Stimulated activated CD4-positive, alpha-beta T cell treated with anti-CD3 and anti-CD28 coated beads, Interleukin-12 subunit alpha, Interleukin-12 subunit beta, amount 100 ng/mL, for 24 hours (primary cell): ENCODE data around the gene ANKRD13B.

Experiments
- DNase-seq, 2 experiments: peaks; one replicate each; pipeline ENCODE4 v3.0.0-alpha.2; 2020; ENCODE audit warnings: low read depth in 2 of 2

ANKRD13B gene

GRCh38 chr17:29568331-29569244 lies 24.3 kb upstream of the ANKRD13B start, which contains the start of gene TP53I13:
Gene TP53I13, plus strand, starts transcription at chr17:29568701. Its CDS starts 58 bp downstream, at chr17:29568759.
- DNase-seq = peak; percentile 83 to 93

- DNase-seq = no peak
Observed at GRCh38 chr17:29569245-29569950, 23.5 kb upstream of the ANKRD13B start.

GRCh38 chr17:29570521-29570920 lies 22.4 kb upstream of the ANKRD13B start:
- no peak for DNase-seq

GRCh38 chr17:29571486-29571882 lies 21.4 kb upstream of the ANKRD13B start:
- DNase-seq = no peak

- no peak for DNase-seq
Observed at GRCh38 chr17:29571883-29572681, 20.9 kb upstream of the ANKRD13B start.

- DNase-seq = no peak
Observed at GRCh38 chr17:29572691-29573557, 20.0 kb upstream of the ANKRD13B start.

GRCh38 chr17:29573558-29573869 lies 19.4 kb upstream of the ANKRD13B start:
- no peak for DNase-seq

GRCh38 chr17:29573871-29574731 lies 18.8 kb upstream of the ANKRD13B start:
- DNase-seq = no peak

GRCh38 chr17:29574732-29575510 lies 18.0 kb upstream of the ANKRD13B start:
- DNase-seq = no peak

GRCh38 chr17:29575511-29576213 lies 17.3 kb upstream of the ANKRD13B start:
- no peak for DNase-seq

GRCh38 chr17:29576214-29577000 lies 16.5 kb upstream of the ANKRD13B start:
- DNase-seq = no peak

- no peak for DNase-seq
Observed at GRCh38 chr17:29577001-29577370, 15.9 kb upstream of the ANKRD13B start.

- no peak for DNase-seq
Observed at GRCh38 chr17:29577385-29578211, 15.3 kb upstream of the ANKRD13B start.

- DNase-seq = no peak
Observed at GRCh38 chr17:29578626-29579485, 14.1 kb upstream of the ANKRD13B start.

- peak; percentile 80 to 90 for DNase-seq
Observed at GRCh38 chr17:29579866-29580771, 12.8 kb upstream of the ANKRD13B start.
